ENCODE measurements around the gene TBXT. TPM values are rescaled to one million over a fixed set of nuclear protein-coding genes. Genes with fewer than 3 reads are reported as not detected.

Gene TBXT
- total and polyA plus RNA-seq, 2 experiments from 2014 or later = 0.23 TPM; not detected in 1

GRCh38 chr6:166162599-166163342, 4.9 kb downstream of the TBXT start:
- no peak for ATAC-seq
- H3K27ac ChIP-seq (ENCODE audit: low read depth) = no peak overlapping the region
- no peaks in the 10 kb centered on the region for H3K36me3 ChIP-seq (ENCODE audit: insufficient read depth)
- H3K4me2 ChIP-seq = no peak overlapping the region
- H3F3A ChIP-seq (replicated peaks; ENCODE audit: low read depth) = peaks cover 5% of the 10 kb centered on the region; the same call in 1 of the 2 replicates
- no peak overlapping the region for H3K4me3 ChIP-seq
- H4K20me1 ChIP-seq (replicated peaks; ENCODE audit: insufficient read depth) = peaks cover 8% of the 10 kb centered on the region; the same call in 1 of the 2 replicates
- Mint-ChIP-seq H3K36me3 (ENCODE audit: low read depth) (no peaks in the 10 kb centered on the region), H3K4me3 (no peak overlapping the region), H3K27me3 (ENCODE audit: insufficient read depth, low read depth, poor library complexity) (peaks cover 60% of the 10 kb centered on the region), H3K27ac (no peak overlapping the region), H3K4me1 (peaks cover 18% of the 10 kb centered on the region), H3K9me3 (no peaks in the 10 kb centered on the region)
- H3K79me2 ChIP-seq (replicated peaks; ENCODE audit: insufficient read depth) = no peaks in the 10 kb centered on the region
- H3K27me3 ChIP-seq (ENCODE audit: insufficient read depth) = peaks cover 71% of the 10 kb centered on the region
- no peak overlapping the region for H2AFZ ChIP-seq
- DNase-seq (ENCODE audit: low spot score) = no peak
- no peak for TF ChIP-seq STAT1 (IDR thresholded peaks at IDR 0.05; ENCODE audit: unreplicated experiment)
- H3K4me1 ChIP-seq (ENCODE audit: insufficient read depth) = peaks cover 10% of the 10 kb centered on the region
- no peaks in the 10 kb centered on the region for H3K9me2 ChIP-seq (ENCODE audit: insufficient read depth)

- H3K9me2 ChIP-seq (ENCODE audit: insufficient read depth) = no peaks in the 10 kb centered on the region
- peaks cover 25% of the 10 kb centered on the region for H3K27me3 ChIP-seq (ENCODE audit: insufficient read depth)
- no peaks in the 10 kb centered on the region for H3F3A ChIP-seq (replicated peaks; ENCODE audit: low read depth)
- no peaks in the 10 kb centered on the region for H4K20me1 ChIP-seq (replicated peaks; ENCODE audit: insufficient read depth)
- H3K36me3 Mint-ChIP-seq (ENCODE audit: low read depth) = no peaks in the 10 kb centered on the region
- peaks cover 13% of the 10 kb centered on the region for H3K27me3 Mint-ChIP-seq (ENCODE audit: insufficient read depth, low read depth, poor library complexity)
- no peak overlapping the region for H2AFZ ChIP-seq
- peaks cover 4% of the 10 kb centered on the region; the same call in 1 of the 3 replicates for H3K4me1 Mint-ChIP-seq
- no peaks in the 10 kb centered on the region for H3K9me3 Mint-ChIP-seq
- H3K4me3 Mint-ChIP-seq = no peak overlapping the region
- H3K27ac ChIP-seq (ENCODE audit: low read depth) = no peak overlapping the region
- no peaks in the 10 kb centered on the region for H3K36me3 ChIP-seq (ENCODE audit: insufficient read depth)
- H3K4me1 ChIP-seq (ENCODE audit: insufficient read depth) = no peaks in the 10 kb centered on the region
- peak; percentile 33; the same call in 2 of the 3 replicates for ATAC-seq
- no peak overlapping the region for H3K4me3 ChIP-seq
- no peaks in the 10 kb centered on the region for H3K79me2 ChIP-seq (replicated peaks; ENCODE audit: insufficient read depth)
- no peak overlapping the region for H3K4me2 ChIP-seq
- DNase-seq (ENCODE audit: low spot score) = no peak
- no peak overlapping the region for H3K27ac Mint-ChIP-seq
- TF ChIP-seq CTCF (conservative IDR thresholded peaks at IDR 0.05; ENCODE audit: low read depth in 2 of 2) (no peak), NANOG (IDR thresholded peaks at IDR 0.05; ENCODE audit: borderline replicate concordance) (no peak), ZNF331 (CRISPR knock-in tag; IDR thresholded peaks at IDR 0.05; ENCODE audit: low read depth) (no peak), CREB1 (CRISPR knock-in tag; IDR thresholded peaks at IDR 0.05; ENCODE audit: low read depth) (no peak), EZH2phosphoT487 (IDR thresholded peaks at IDR 0.05; ENCODE audit: unreplicated experiment) (no peak), POLR2AphosphoS5 (IDR thresholded peaks at IDR 0.05; ENCODE audit: low read depth) (no peak), EZH2 (IDR thresholded peaks at IDR 0.05; ENCODE audit: low read depth, unreplicated experiment) (no peak), ZNF462 (CRISPR knock-in tag; IDR thresholded peaks at IDR 0.05) (no peak)
Observed at GRCh38 chr6:166157930-166158617, 9.6 kb downstream of the TBXT start.

Measured in GM23338 (cell line).